ENCODE data around the gene SRL. TPM values are rescaled to one million over a fixed set of nuclear protein-coding genes. Genes with fewer than 3 reads are reported as not detected.

Gene SRL
- total and polyA plus RNA-seq, 2 experiments from 2014 or later = not detected

GRCh38 chr16:4142268-4142667 lies 99.6 kb downstream of the SRL start (continued):
- no peak for TF ChIP-seq EZH2phosphoT487 (IDR thresholded peaks at IDR 0.05; ENCODE audit: unreplicated experiment)

GRCh38 chr16:4141604-4142003 lies 100.3 kb downstream of the SRL start:
- no peak overlapping the region for H3K27ac ChIP-seq (ENCODE audit: low read depth)
- DNase-seq (ENCODE audit: low spot score) (no peak), ATAC-seq (no peak)
- Mint-ChIP-seq H3K4me1 (no peaks in the 10 kb centered on the region), H3K9me3 (peaks cover 10% of the 10 kb centered on the region), H3K4me3 (no peak overlapping the region), H3K36me3 (ENCODE audit: low read depth) (no peaks in the 10 kb centered on the region), H3K27me3 (ENCODE audit: insufficient read depth, low read depth, poor library complexity) (peaks cover 4% of the 10 kb centered on the region), H3K27ac (no peak overlapping the region)
- H3K4me2 ChIP-seq = no peak overlapping the region
- H3K36me3 ChIP-seq (ENCODE audit: insufficient read depth) = no peaks in the 10 kb centered on the region
- no peaks in the 10 kb centered on the region for H3K4me1 ChIP-seq (ENCODE audit: insufficient read depth)
- H3K27me3 ChIP-seq (ENCODE audit: insufficient read depth) = no peaks in the 10 kb centered on the region
- no peaks in the 10 kb centered on the region for H4K20me1 ChIP-seq (replicated peaks; ENCODE audit: insufficient read depth)
- TF ChIP-seq ETS1 (IDR thresholded peaks at IDR 0.05) (no peak), POLR2AphosphoS5 (IDR thresholded peaks at IDR 0.05; ENCODE audit: low read depth) (no peak), CTCF (conservative IDR thresholded peaks at IDR 0.05; ENCODE audit: low read depth in 2 of 2) (no peak), EZH2 (IDR thresholded peaks at IDR 0.05; ENCODE audit: low read depth, unreplicated experiment) (no peak), JUNB (IDR thresholded peaks at IDR 0.05; ENCODE audit: unreplicated experiment) (no peak), CREB1 (CRISPR knock-in tag; IDR thresholded peaks at IDR 0.05; ENCODE audit: low read depth) (no peak), REST (IDR thresholded peaks at IDR 0.05; ENCODE audit: unreplicated experiment) (no peak), ZNF114 (CRISPR knock-in tag; IDR thresholded peaks at IDR 0.05) (no peak), EZH2phosphoT487 (IDR thresholded peaks at IDR 0.05; ENCODE audit: unreplicated experiment) (no peak), STAT1 (IDR thresholded peaks at IDR 0.05; ENCODE audit: unreplicated experiment) (no peak), NANOG (IDR thresholded peaks at IDR 0.05; ENCODE audit: borderline replicate concordance) (no peak), ZNF331 (CRISPR knock-in tag; IDR thresholded peaks at IDR 0.05; ENCODE audit: low read depth) (no peak)
- no peaks in the 10 kb centered on the region for H3K79me2 ChIP-seq (replicated peaks; ENCODE audit: insufficient read depth)
- 0 out of 2 replicates have a peak overlapping the region, but pooled peaks have one; percentile 52 for H2AFZ ChIP-seq
- no peaks in the 10 kb centered on the region for H3K9me2 ChIP-seq (ENCODE audit: insufficient read depth)
- no peaks in the 10 kb centered on the region for H3F3A ChIP-seq (replicated peaks; ENCODE audit: low read depth)
- no peak overlapping the region for H3K4me3 ChIP-seq

Data from GM23338 (cell line).